Heart left ventricle (tissue), 13 donors: ENCODE data around the gene MRPL1.

Experiments used
- CTCF ChIP-seq, 12 donors: fragments of 200-600 bp; sonication (generic) in 4 of 12; IDR thresholded peaks; one replicate each; pipeline versions ENCODE4 v1.5.0 to v1.8.0; 2018 to 2022; ENCODE audit warnings: antibody characterized with exemption in 12 of 12, mild to moderate bottlenecking in 5 of 12
- POLR2A ChIP-seq, 2 donors: fragments of 450-650 bp; IDR thresholded peaks; one replicate each; pipeline ENCODE4 v1.6.1; 2017; ENCODE audit warnings: antibody characterized with exemption in 2 of 2, mild to moderate bottlenecking in 2 of 2, moderate library complexity in 2 of 2
- donor health status: ischemic (EF 13 %, LVEDD 7.1; RV severe dilation, severe dysfunction).
- donor health status: DM: no; HTN: yes; CAD: no.
- donor health status: DM: no; HTN: no; CAD: no.
- donor health status: ischemic (EF 25% LVEDD 6.9; RV normal size, moderate dysfunction).
- donor health status: ischemic (EF 25% LVEDD 5.7; RV mildly dilated, moderate dysfunction).
- donor health status: ischemic (EF 35%, LVEDD 5.7; RV mildly dilated, moderate dysfunction).
- donor health status: nonischemic (EF 11% LVEDD 7.7; RV severe dilation, severe dysfunction).
- donor health status: DM: yes; HTN: yes; CAD: no.
- donor health status: PGD.
- donor health status: ischemic (EF 29% LVEDD 5.4; RV normal size, mild dysfunction).
- donor health status: nonischemic (EF 23%, LVEDD 6.1; RV moderate dilation, normal function).

GRCh38 chr4:77917601-77918000, 55.0 kb downstream of the MRPL1 start:
- TF ChIP-seq POLR2A (IDR thresholded peaks at IDR 0.05) (no peak), CTCF (IDR thresholded peaks at IDR 0.05) (no peak)
